ENCODE data around the gene BTBD7.
"Not testable (repeated sequence)": the region's sequence is repeated elsewhere in the genome, so short reads cannot be mapped to it uniquely, and the experiment has no call there.

BTBD7 gene

GRCh38 chr14:93368996-93369712 is 36.3 kb upstream of the BTBD7 start:
- DNase-seq (ENCODE audit: low read depth): no peak
- TF ChIP-seq, protein P1, sequence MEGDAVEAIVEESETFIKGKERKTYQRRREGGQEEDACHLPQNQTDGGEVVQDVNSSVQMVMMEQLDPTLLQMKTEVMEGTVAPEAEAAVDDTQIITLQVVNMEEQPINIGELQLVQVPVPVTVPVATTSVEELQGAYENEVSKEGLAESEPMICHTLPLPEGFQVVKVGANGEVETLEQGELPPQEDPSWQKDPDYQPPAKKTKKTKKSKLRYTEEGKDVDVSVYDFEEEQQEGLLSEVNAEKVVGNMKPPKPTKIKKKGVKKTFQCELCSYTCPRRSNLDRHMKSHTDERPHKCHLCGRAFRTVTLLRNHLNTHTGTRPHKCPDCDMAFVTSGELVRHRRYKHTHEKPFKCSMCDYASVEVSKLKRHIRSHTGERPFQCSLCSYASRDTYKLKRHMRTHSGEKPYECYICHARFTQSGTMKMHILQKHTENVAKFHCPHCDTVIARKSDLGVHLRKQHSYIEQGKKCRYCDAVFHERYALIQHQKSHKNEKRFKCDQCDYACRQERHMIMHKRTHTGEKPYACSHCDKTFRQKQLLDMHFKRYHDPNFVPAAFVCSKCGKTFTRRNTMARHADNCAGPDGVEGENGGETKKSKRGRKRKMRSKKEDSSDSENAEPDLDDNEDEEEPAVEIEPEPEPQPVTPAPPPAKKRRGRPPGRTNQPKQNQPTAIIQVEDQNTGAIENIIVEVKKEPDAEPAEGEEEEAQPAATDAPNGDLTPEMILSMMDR (IDR thresholded peaks at IDR 0.05; ENCODE audit: low read length, missing control alignments): no peak
- no peak overlapping the region for H3K4me3 ChIP-seq (replicated peaks; ENCODE audit: low read depth, low read length)

- not testable (repeated sequence) for DNase-seq (ENCODE audit: low read depth); H3K4me3 ChIP-seq (replicated peaks; ENCODE audit: low read depth, low read length)
These were observed 22.0 kb upstream of the BTBD7 start for GRCh38 chr14:93354873-93355272.

DNA sequence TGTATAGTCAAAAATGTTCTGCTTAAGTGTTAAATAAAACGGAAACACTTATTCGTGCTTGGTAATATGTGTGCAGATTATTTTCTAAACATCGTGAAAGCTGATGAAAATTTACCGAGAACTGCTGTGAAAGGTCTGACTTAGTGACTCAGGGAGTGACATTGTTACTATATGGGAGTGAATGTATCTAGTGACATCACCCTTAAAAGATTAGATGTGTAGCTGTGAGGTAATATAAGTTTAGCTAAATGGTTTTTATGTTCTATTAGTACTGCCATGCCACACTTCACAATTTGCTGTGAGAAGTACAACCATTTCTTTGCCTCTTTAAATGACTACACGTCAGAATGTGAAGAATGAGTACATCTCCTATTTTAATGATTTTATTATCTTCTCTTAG is 15.5 kb upstream of the BTBD7 start:
- DNase-seq (ENCODE audit: low read depth): no peak
- no peak overlapping the region for H3K4me3 ChIP-seq (replicated peaks; ENCODE audit: low read depth, low read length)
- TF ChIP-seq, protein P1 (IDR thresholded peaks at IDR 0.05; ENCODE audit: low read length, missing control alignments): no peak

DNA sequence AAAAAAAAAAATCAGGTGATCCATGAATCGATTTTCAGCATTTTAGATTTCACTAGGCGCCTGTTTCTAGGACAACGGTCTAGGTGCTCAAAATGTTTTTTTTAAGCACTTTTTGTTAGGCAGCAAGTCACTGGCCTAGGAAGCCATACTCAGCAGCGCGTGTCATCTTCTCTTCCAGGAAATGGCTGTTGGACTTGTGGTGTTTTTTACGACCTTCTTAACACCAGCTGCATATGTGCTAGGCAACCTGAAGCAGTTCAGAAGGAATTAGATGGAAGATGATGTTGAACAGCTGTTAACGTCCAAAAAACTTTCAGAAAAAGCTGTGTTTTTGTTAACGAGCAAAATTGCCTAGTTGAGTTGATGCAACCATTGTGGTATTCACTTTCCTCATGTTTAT is 15.0 kb upstream of the BTBD7 start:
- H3K4me3 ChIP-seq (replicated peaks; ENCODE audit: low read depth, low read length): no peak overlapping the region
- no peak for DNase-seq (ENCODE audit: low read depth)
- TF ChIP-seq, protein P1 (IDR thresholded peaks at IDR 0.05; ENCODE audit: low read length, missing control alignments): no peak

GRCh38 chr14:93346926-93347721 is 14.3 kb upstream of the BTBD7 start, which contains the start of gene COX8C:
Gene COX8C (plus strand): TSS chr14:93347182. CDS start chr14:93347269, 87 bp downstream.
- DNase-seq (ENCODE audit: low read depth): no peak
- TF ChIP-seq, protein P1 (IDR thresholded peaks at IDR 0.05; ENCODE audit: low read length, missing control alignments): no peak
- H3K4me3 ChIP-seq (replicated peaks; ENCODE audit: low read depth, low read length): no peak within 1 kb of the TSS

DNA sequence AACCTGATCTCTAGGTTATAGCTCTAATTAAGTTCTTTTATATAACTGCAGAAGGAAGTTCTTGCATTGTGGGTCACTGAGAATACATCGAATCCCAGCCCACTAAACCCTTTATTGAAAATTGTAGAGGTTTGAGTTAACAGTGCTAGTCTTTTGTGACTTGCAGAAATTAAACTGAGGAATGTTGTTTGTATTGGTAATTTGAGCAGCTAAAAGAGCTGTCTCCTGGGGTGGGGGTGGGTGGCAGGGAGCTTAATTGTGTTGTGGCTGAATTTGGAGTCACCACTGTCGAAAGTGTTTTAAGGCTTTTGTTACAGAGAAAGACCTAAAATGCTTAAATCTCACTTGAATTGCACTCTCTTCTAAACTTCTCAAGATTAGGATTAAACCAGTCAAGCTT is 11.0 kb upstream of the BTBD7 start:
- no peak overlapping the region for H3K4me3 ChIP-seq (replicated peaks; ENCODE audit: low read depth, low read length)
- TF ChIP-seq, protein P1 (IDR thresholded peaks at IDR 0.05; ENCODE audit: low read length, missing control alignments): no peak
- no peak for DNase-seq (ENCODE audit: low read depth)

GRCh38 chr14:93343266-93343665 is 10.4 kb upstream of the BTBD7 start:
- TF ChIP-seq, protein P1 (IDR thresholded peaks at IDR 0.05; ENCODE audit: low read length, missing control alignments): no peak
- no peak for DNase-seq (ENCODE audit: low read depth)
- no peak overlapping the region for H3K4me3 ChIP-seq (replicated peaks; ENCODE audit: low read depth, low read length)

All from fibroblast of pulmonary artery (primary cell).